Stimulated activated CD4-positive, alpha-beta T cell treated with anti-CD3 and anti-CD28 coated beads, Interleukin-15, amount 100 ng/mL, for 48 hours (primary cell): Measurements from ENCODE around the gene CREB5.

Source experiments
- DNase-seq, 2 donors: peaks; one replicate each; pipeline ENCODE4 v3.0.0-alpha.2; 2020; ENCODE audit warnings: low read depth in 2 of 2

CREB5 gene

DNA sequence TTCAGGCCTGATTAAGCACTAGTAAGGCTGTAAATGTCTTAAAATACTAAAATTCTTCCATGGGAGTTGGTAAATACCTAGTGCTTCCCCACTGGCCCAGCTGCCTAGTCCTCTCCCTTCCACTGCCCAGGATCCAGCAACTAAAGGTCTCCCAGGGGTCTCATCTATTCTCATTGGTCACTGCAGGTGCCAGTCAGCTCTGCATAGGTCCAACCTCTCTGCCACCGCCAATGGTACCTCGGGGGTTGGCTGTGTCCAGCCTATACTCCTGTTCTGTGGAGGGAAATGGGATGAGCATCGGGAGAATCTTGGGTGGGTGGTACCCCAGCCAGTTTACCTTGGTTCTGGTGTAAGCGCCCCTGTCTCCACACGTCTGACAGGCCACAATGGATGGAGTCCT is 6.1 kb upstream of the CREB5 start:
- DNase-seq: no peak

- DNase-seq: no peak
Measured at GRCh38 chr7:28407651-28408050, 4.7 kb upstream of the CREB5 start.

- no peak for DNase-seq
Measured at GRCh38 chr7:28408105-28408959, 4.0 kb upstream of the CREB5 start.

DNA sequence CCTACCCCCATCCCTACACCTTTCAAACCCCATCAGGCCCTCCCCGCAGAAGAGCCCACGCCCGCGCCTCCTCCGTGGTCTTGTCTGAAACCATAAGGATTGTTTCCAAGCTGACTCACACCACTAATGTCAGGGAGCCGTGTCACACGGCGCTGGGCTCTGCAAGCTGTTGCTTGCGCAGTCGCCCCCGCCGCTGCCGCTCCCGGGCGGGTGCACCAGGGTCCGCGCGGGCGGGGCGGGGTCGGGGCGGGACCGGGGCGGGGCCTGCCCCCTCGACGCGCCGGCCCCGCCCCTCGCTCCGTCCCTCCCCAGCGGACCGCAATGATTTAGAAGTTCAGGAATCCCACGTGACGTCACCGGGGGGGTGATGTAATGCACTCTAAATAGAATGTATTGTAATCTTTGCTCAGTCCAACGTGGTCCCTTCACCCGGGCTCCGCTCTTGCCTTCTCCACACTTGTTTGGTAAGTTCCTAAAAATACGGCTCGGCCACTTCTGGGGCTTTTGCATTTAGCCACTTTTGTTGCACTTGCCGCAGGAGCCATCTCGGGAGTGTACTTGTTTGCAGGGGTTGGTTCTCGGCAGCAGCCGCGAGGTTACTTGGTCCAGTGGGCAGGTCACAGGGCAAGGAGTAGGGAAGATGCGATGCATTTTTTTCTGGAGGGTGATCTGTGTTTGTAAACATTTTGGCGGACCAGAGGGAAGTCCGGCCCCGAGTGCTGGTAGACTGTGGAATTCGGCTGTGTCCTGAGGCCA is 3.2 kb upstream of the CREB5 start:
- DNase-seq: peak; percentile 61

GRCh38 chr7:28409716-28410627 is 2.3 kb upstream of the CREB5 start:
- no peak for DNase-seq

DNA sequence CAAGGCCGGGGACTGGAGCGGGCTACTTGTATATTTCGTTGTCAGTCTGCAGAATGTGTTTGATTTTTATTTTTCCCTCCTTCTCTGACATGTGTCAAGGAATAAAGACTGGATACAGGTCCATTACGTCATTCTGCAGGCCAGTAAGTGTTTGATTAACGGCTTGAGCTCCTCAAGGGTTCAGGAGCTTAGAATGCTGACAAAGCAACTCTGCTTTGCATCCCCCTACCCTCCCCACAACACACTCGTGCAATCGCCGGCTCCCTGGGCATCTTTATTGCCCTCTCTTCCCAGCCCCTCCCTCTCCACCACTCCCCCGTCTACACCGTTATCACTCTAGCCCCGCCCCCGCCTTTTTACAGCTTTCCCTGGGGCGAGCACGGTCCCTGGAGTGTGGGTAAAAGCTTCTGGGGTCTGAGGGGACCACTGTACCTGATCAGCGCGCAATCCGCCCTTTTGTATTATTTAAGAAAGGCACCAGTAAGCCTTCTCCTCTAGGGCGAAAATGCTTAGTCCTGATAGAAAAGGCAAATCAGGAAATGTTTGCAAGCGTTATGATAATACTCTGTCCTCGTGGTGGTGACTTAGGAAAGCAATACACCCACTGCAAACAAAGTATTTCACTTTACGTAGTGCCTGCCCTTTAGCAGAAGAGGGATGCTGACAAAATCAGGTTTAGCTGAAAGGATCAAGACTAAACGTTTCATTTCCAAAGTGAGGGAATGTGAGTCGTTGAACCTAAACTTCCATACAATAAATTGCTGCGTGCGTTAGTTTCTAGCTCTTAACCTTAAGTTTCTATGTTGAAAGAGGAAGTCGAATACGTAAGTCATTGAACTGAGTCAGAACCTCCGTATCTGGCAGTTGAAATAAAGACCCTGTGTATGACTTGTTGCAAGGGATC is 1.4 kb upstream of the CREB5 start:
- no peak for DNase-seq

DNA sequence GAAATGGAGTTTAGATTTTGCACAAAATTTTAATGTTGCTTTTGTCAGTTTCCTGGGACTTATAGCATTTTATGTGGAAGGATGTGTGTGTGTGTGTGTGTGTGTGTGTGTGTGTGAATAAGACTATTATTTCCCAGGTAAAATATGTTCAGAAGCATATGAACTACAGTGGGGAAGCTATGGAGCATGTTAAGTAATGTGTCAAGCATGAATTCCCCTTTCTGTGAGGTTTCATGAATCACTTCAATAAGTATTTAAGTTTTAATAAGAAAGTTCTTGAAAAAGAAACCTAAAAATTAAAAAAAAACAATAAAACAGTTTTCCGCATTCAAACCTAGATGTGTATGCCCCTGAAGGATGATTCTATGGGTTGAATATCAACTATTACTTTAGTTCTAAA is 693 bp downstream of the CREB5 start:
- DNase-seq: no peak

- DNase-seq: no peak
Measured at GRCh38 chr7:28414453-28414852, 2.1 kb downstream of the CREB5 start.

DNA sequence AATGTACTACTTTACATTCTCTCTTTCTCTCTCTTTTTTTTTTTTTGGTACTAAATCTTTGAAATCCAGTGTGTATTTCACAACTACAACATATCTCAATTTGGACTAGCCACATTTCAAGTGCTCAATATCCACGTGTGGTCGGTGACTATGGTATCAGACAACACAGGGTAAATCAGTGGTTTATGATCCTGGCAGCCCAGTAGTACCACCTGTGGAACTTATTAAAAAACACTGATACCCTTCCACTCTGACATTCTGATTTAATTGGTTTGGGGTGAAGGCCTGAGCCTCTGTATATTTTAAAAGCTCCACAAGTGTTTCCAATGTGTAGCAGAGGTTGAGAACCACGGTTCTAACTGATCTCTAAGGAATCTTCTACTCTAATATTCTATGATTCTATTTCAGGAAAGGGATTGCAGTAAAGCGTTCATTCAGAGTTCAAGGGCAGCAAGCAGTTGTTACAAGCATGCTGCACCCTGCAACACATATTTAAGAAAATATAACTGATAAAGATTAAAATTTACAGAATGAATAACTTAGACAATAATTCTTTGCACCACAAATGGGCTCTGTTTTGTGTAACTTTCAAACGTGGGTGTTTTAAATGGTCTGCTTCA is 5.1 kb downstream of the CREB5 start:
- DNase-seq: no peak

DNA sequence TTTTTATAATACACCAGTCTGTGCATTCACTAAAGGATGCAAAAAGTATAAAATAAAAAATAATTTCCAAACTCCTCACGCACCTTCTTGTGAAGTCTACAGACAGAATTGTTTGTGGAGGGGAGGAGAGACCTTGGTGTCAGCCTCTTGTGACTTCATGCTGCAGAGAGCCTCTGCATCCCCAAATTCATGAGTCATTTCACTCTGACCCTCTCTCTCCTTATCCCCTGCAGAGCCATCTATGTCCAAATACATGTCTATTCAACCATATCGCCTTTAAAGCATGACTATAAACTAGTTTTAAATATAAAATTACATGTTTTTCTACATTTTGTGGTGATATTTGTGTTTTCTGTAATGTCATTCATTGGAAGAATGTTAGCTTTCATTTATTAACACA is 6.0 kb downstream of the CREB5 start:
- DNase-seq: no peak

DNA sequence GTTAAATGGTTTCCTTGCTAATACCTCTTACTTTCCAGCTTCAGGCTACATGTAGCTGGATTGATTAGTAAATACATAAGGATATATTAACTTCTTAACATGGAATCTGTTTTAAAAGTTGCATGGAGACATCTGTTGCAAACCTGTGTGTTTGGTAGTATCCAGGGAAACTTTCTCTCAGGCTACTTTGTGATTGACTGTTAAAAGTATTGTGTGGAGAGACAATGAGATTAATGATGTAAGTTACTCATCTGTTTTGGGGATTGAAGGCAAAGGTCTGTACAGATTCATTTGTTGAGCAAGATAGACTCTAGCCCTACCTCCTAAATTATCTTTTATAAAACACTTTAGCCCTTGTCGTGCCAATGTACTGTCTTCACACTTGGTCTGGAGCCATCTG is 6.6 kb downstream of the CREB5 start:
- DNase-seq: no peak

GRCh38 chr7:28419716-28420115 is 7.4 kb downstream of the CREB5 start:
- no peak for DNase-seq

DNA sequence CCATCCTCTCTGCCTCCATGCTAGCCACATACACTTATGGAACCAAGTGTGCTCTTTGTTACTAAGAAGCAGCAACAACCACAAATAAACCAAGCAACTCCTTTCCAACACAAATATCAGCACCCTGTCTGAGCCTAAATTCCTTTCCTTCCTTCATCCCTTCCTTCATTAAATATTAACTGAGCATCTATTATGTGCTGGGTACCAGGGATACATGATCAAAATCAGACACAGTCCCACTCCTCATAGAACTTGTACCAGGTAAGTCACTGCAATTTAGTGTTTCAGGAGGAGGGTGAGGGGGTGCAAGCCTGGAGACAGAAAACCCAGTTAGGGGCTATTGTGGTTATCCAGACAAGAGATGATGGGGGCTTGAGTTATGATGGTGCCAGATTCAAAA is 10.8 kb downstream of the CREB5 start:
- no peak for DNase-seq

DNA sequence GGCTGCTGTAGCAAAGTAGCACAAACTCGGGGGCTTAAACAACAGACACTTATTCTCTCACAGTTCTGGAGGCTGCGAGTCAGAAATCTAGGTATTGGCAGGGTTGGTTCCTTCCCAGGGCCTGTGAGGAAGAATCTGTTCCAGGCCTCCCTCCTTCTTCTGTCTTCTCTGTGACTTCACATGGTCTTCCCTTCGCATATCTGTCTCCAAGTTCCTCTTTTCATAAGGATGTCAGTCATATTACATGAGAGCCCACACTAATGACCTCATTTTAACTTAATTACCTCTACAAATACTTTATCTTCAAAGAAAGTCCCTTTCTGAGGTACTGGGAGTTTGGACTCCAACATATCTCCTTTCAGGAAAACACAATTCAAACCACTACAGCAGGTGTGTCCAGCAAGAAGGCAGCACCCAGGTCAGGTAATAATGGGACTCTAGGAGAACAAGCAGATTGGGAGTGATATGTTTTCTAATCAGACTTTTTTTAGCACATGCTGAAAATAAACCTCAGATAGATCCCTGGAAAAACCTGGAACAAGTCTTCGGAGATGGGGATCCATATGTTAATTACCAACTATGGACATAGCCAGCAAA is 11.7 kb downstream of the CREB5 start:
- DNase-seq: no peak

DNA sequence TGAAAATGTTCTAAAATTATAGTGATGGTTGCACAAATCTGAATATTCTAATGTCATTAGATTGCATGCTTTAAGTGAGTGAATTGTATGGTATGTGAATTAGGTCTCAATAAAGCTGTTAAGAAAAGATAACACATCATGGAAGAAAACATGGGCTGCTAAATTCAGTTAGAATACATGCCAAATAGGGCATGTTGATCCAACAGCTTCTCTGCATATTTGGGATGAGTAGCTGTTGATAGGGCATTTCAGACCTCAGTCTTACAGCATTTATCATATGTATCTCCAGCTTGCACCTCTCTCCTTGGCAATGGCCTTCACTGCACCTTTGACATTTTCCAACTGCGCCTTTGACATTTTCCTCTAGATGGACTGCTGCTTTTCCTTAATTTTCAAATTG is 13.2 kb downstream of the CREB5 start:
- DNase-seq: no peak

DNA sequence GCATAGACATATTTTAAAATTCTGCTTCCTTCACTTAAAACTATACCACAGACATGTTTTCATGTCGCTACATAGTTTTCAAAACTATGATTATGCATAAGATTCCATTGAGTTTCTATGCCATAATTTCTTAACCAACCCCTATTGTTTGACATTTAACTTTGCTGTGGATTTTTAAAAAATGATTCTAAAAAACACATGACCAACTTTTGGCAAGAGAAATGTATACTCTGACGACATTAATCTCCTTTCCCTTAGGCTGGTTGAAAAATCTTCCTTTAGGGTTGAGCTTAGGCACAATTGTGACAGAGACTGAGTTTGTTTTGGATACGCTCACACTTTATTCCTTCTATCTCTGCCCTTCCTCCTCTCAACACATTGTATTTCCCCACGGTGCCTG is 14.9 kb downstream of the CREB5 start:
- DNase-seq: no peak

DNA sequence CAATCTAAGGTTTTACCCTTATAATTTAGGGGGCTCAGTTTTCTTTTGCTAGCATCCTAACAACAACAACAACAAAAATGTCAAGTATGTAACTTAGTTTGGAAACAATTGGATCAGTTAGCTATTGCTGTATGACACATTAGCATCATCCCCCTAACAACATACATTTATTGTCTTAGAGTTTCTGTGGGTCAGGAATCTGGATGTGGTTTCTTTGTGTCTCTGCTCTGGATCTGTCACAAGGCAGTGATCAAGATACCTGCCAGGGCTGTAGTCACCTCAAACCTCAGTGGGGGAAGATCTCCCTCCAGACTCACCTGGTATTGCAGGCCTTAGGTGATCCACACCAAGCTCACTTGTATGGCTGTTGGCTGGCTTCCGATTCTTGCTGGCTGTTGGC is 18.3 kb downstream of the CREB5 start:
- no peak for DNase-seq

DNA sequence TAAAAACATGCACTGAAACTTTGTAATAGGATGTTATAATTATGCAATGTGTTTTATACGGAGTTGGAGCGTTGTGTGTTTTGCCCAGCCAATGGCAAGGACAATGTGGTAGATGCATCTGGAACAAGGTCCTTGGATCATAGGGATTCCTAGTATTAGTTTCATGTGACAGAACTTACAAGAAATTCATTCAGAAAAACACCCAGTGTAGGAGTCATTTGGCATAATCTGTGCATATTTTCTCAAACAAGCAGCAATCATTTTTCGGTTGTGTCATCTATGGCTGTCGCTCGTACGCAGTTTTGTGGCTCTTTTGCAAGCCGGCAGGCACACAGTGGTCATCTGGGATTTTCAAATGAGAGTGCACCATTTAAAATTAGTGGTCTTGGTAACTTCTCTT is 19.8 kb downstream of the CREB5 start:
- no peak for DNase-seq

GRCh38 chr7:28433039-28433438 is 20.7 kb downstream of the CREB5 start:
- no peak for DNase-seq

DNA sequence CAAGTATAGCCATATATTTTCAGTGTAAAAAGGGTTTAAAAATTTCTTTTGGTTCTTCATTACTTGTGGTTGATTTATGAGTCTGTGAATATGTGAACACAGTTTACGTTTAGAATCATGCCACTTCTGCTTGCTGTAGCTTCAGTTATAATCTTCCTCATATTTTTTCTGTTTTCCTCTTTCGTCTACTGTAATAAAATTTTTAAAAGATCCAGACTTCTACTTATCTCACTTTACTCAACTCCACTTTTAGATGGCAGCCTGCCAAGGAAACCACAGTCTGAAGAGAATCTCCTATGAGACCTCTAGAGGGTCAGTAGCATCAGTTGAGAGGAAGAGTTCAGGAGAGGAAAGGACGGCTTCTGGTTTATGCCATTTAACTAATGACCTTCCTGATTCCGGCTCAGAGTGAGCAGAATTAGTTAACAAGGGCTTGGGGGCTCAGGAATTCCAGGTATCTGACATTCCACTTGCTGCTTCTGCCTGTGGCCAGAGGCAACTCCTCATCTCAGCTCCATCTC is 21.4 kb downstream of the CREB5 start:
- no peak for DNase-seq
